ENCODE results near the gene DDX3X.

DNA sequence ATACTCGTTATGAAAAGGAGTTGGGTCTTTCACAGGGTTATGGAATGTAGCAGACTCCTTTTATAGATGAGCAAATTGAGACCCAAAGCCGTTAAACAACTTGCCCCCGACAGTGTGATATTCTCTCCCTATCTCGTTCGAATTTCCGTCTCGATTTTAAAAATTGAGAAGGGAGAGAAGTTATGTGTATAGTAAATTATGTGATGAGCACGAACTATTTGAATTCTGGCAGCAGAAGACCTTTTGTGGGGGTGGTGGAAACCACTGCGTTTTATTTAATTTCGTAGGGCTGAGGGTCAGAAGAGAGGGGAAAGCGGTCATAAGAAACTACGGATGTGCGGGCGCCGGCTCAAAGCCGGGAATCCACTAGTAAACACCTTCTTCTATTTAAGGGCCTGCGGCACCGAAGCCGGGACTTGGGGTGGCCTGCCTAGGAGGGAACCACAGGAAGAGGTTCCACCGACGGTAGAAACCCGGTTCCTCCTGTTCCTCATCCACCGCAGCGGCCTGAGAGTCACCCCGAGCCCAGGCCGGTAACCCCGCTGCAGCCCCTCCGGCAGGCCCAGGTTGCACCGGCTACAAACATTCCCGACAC is 1.5 kb upstream of the DDX3X start:
- TF ChIP-seq, protein P1, sequence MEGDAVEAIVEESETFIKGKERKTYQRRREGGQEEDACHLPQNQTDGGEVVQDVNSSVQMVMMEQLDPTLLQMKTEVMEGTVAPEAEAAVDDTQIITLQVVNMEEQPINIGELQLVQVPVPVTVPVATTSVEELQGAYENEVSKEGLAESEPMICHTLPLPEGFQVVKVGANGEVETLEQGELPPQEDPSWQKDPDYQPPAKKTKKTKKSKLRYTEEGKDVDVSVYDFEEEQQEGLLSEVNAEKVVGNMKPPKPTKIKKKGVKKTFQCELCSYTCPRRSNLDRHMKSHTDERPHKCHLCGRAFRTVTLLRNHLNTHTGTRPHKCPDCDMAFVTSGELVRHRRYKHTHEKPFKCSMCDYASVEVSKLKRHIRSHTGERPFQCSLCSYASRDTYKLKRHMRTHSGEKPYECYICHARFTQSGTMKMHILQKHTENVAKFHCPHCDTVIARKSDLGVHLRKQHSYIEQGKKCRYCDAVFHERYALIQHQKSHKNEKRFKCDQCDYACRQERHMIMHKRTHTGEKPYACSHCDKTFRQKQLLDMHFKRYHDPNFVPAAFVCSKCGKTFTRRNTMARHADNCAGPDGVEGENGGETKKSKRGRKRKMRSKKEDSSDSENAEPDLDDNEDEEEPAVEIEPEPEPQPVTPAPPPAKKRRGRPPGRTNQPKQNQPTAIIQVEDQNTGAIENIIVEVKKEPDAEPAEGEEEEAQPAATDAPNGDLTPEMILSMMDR (IDR thresholded peaks at IDR 0.05; ENCODE audit: low read depth, low read length, poor library complexity, severe bottlenecking) = no peak
- TF ChIP-seq EZH2phosphoT487 (IDR thresholded peaks at IDR 0.05; ENCODE audit: borderline replicate concordance, low read length) = no peak
